GOT3 (cell line): ENCODE data around the gene S100A4.
"Not testable (repeated sequence)": the region's sequence is repeated elsewhere in the genome, so short reads cannot be mapped to it uniquely, and the experiment has no call there.

Experiments
- DNase-seq: peaks from one replicate; lab custom pipeline; 2025; ENCODE audit warnings: mixed read lengths; lab: John Stamatoyannopoulos, UW

Gene S100A4

GRCh38 chr1:153545067-153546055 is at the start of gene S100A4:
TSS of gene S100A4 (minus strand) at chr1:153545806. CDS start at chr1:153544794, 1,012 bp downstream.
- DNase-seq, result peak; percentile 68

DNA sequence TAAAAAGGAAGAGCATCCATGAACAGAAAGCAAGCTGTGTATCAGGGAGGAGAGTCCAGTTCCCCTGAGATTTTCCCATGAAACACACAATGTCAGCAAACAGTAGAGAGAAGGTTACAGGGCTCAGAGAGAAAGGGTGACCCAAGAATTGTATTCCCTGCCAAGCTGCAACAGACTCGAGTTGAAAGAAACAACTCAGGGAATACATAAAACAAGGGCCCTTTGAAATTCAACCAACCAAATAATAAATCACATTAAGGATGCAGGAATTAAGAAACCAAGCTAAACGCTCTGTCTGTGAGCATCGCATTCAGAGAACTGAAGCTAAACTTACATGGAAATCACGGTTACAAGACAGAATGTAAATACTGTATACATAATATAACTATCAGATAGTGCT is 47.1 kb upstream of the S100A4 start:
- DNase-seq, result no peak

DNA sequence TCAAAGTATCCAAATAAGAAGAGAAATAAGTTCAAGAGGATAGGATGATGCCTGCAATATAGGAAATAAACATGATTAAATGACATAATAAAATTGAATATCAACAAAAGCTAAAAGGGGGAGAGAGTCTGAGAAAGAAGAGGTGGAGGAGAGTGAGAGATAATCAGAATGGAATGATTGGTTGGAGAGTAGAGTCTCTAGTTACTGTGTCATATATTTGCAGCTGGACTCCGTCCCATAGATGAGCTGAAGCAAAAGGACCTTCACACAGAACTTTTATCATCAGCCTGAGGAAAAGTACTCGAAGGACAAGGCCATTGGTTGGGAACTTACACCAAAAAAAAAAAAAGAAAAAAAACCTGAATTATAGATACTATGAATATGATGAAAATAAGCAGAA is 42.9 kb upstream of the S100A4 start:
- DNase-seq, result no peak

DNA sequence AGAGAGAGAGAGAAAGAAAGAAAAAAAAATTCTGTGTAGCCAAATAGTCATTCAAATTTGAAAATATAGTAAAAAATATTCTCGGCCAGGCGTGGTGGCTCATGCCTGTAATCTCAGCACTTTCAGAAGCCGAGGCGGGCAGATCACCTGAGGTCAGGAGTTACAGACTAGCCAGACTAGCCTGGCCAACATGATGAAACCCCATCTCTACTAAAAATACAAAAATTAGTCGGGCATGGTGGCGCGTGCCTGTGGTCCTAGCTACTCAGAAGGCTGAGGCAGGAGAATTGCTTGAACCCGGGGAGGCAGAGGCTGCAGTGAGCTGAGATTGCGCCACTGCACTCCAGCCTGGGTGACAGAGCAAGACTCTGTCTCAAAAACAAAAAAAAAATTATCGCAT is 42.4 kb upstream of the S100A4 start:
- DNase-seq, result not testable (repeated sequence)

GRCh38 chr1:153587314-153587713 is 41.7 kb upstream of the S100A4 start:
- no peak for DNase-seq

DNA sequence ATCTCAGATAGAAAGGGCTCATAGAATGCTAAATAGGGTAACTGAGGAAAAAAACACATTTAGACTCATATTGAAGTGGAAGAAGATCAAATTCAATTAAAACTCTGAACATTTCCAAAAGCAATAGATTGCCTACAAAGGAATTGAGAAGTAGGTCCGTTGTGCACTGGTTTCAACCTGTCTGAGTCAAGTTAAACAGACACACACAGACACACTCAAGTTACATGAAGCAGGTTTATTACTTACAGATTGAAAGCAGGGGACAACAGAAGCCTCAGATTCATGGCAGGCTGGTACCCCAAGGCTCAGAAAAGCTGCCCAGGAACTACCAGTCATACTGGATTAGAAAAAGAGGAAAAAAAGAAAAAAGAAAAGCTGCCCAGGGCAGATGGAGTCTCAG is 40.7 kb upstream of the S100A4 start:
- no peak for DNase-seq

- DNase-seq, result no peak
Observed at GRCh38 chr1:153585006-153585405, 39.4 kb upstream of the S100A4 start.

DNA sequence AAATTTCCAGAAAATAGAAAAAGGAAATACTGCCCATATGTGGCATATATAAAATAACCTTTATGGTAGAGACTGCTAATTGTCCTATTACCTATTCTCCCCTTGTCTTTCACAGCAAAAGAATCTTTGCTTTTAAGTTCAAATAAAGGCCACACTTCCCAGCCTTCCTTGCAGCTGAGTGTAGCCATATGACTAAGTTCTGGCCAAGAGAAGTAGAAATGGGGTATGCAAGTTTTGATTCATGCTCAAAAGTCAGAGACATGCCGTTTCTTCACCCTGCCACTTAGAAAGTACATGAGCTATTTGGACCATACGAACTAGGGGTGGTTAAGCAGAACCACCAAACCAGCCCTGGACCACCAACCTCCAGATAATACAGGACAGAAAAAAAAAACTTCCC is 38.4 kb upstream of the S100A4 start:
- DNase-seq, result no peak

- DNase-seq, result not testable (repeated sequence)
Observed at GRCh38 chr1:153583514-153583913, 37.9 kb upstream of the S100A4 start.

- DNase-seq, result not testable (repeated sequence)
Observed at GRCh38 chr1:153582836-153583235, 37.2 kb upstream of the S100A4 start.

- no peak for DNase-seq
Observed at GRCh38 chr1:153578936-153579335, 33.3 kb upstream of the S100A4 start.

DNA sequence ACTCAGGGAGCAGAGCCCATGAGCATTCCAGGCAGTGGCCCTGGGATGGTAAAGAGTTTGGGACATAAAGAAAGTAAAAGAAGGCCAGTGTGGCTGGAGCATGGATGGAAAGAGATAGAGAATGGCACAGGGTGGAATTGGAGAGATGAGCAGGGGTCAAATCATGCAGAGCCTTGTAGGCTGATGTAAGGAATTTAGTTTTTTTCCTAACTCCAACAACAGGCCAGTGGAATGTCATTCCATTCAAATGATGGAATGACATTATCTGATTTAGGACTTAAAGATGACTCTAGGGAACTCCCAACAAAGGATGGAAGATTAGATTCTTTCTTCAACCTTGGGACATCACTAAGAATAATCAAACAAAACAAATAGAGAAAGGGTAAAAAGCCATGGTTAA is 32.9 kb upstream of the S100A4 start:
- no peak for DNase-seq

GRCh38 chr1:153577624-153578051 is 32.0 kb upstream of the S100A4 start:
- no peak for DNase-seq

DNA sequence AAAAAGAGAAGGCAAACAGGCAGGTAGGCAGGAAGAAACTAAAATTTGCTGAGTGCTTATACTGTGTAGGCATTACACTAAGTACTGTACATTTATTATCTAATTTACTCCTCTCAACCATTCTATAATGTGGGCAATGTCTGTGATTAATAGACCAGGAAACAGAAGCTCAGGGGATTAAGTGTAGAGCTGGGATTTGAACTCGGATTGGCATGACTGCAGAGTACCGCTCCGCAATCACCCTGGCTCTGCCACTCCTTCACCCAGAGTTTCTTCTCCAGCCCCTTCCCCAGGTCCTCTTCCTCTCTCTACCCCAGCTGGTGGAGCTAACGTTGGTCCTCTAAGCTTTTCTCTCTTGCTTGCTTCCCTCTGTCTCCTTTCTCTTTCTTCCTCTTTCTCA is 31.5 kb upstream of the S100A4 start:
- no peak for DNase-seq

DNA sequence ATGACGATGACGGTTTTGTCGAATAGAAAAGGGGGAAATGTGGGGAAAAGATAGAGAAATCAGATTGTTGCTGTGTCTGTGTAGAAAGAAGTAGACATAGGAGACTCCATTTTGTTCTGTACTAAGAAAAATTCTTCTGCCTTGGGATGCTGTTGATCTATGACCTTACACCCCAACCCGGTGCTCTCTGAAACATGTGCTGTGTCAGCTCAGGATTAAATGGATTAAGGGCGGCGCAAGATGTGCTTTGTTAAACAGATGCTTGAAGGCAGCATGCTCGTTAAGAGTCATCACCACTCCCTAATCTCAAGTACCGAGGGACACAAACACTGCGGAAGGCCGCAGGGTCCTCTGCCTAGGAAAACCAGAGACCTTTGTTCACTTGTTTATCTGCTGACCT is 29.9 kb upstream of the S100A4 start:
- DNase-seq, result not testable (repeated sequence)

DNA sequence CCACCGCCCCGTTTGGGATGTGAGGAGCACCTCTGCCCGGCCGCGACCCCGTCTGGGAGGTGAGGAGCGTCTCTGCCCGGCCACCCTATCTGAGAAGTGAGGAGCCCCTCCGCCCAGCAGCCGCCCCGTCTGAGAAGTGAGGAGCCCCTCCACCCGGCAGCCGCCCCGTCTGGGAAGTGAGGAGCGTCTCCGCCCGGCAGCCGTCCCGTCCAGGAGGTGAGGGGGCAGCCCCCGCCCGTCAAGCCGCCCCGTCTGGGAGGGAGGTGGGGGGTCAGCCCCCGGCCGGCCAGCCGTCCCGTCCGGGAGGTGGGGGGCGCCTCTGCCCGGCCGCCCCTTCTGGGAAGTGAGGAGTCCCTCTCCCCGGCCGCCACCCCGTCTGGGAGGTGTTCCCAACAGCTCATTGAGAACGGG is 29.5 kb upstream of the S100A4 start:
- DNase-seq, result not testable (repeated sequence)

GRCh38 chr1:153573351-153573750 is 27.7 kb upstream of the S100A4 start:
- DNase-seq, result no peak

DNA sequence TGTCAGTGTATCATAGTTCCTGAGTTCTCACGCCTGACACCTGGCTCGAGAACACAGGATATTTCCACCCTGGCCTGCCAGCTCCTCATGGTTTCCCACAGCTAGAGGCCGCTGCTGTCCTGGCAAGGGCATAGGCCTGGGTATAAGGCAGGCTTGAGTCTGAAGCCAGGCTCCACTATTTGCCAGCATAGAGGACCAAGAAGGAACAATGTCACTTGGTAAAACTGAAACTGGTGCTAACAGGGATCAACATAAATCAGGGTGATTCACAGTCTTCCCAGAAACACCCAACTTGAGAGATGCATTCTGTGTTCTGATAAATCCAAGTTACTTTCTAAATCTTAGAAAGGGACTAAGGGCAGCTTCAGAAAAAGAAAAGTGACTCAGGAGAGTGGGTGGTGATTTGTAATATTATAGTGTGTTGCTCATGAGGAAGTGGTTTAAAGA is 27.0 kb upstream of the S100A4 start:
- DNase-seq, result no peak

GRCh38 chr1:153571706-153572105 is 26.1 kb upstream of the S100A4 start:
- DNase-seq, result no peak

- no peak for DNase-seq
Observed at GRCh38 chr1:153570874-153571273, 25.3 kb upstream of the S100A4 start.

GRCh38 chr1:153569465-153569864 is 23.9 kb upstream of the S100A4 start:
- no peak for DNase-seq

DNA sequence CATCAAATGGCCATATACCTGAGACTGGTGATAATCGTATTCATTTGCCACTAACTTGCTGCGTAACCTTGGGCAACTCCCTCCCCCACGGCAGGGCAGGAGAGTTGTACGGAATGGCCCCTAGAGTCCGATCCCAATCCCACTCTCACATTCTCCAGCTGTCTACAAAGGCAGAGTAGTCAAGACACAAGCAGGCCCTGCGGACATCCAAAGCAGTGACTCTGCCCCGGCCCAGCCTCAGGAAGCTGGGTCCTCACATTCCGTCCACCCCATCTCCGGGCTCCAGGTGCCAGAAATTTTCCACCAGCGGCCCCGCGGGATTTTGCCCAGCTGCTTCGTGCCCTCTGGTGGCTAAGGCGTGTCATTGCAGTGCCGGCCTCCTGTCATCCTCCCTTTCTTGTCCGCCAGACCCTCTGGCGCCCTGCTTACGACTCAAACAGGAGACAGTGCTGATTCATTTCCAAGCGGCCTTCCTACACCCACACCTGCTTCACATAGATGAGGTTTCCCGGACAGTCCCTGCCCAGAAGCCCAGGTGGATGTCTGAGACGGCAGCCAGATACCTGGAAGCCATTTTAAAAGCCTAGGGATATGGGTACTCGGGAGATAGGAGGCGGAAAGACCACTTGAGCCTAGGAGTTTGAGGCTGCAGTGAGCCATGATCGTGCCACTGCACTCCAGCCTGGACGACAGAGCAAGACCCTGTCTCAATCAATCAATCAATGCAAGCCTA is 22.9 kb upstream of the S100A4 start:
- peak; percentile 61 for DNase-seq
